Limb (tissue), 2 donors: ENCODE data around the gene PARD3.
"Not testable (repeated sequence)": the region's sequence is repeated elsewhere in the genome, so short reads cannot be mapped to it uniquely, and the experiment has no call there.

Source experiments
- DNase-seq, 2 donors: peaks; one replicate each; pipeline ENCODE4 v3.0.0-alpha.2; 2016; ENCODE audit errors: extremely low spot score in 2 of 2

Gene PARD3

GRCh38 chr10:34798654-34799053 lies 16.4 kb downstream of the PARD3 start:
- no peak for DNase-seq

GRCh38 chr10:34797155-34797554 lies 17.9 kb downstream of the PARD3 start:
- DNase-seq = no peak

DNA sequence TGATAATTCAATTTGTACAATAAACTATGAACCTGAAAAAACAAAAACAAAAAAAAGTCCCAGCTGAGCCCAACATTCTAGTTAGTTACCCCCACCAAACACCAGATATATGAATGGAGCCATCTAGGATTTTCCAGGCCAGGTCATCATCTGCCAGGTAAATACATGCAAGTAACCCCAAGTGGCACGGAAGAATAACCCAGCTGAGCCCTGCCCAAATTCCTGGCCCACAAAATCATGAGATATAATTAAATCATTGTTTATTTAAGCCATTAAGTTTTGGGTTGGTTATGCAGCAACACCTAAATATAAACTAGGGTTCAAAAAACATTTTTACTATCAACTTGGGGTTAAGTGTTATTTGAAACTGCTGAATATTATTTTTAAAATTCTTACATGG lies 19.0 kb downstream of the PARD3 start:
- DNase-seq = no peak

GRCh38 chr10:34795334-34795733 lies 19.8 kb downstream of the PARD3 start:
- no peak for DNase-seq

- no peak for DNase-seq
Observed at GRCh38 chr10:34794835-34795234, 20.3 kb downstream of the PARD3 start.

DNA sequence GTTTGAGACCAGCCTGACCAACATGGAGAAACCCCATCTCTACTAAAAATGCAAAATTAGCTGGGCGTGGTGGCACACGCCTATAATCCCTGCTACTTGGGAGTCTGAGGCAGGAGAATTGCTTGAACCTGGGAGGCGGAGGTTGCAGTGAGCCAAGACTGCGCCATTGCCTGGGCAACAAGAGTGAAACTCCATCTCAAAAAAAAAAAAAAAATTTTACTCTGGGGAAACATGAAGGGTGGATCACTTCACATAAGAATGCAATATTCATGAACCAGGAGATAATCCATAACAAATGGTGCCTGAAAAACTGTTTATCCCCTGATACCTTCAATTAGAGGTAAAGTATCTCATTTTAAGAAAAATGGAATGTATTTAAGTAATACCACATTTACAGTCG lies 21.5 kb downstream of the PARD3 start:
- DNase-seq = not testable (repeated sequence)

DNA sequence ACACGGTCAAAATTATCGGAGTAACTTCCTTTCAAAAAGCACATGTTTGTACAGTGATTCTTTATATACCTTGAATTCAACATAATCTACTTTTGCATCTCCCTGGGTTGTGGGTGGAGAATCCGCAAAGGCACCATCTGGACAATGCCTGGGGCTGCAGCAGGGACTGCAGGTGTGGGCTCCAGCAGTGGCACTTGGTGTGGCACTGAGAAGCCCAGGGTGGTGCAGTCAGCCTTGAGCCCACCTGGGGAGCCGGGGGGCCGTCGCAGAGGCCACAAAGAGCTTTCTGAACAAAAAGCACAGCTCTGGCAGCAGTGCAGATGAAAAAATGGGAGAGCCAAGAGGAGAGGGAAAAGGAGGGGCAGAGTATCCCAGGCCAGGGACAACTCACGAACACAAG lies 22.2 kb downstream of the PARD3 start:
- DNase-seq = no peak

- no peak for DNase-seq
Observed at GRCh38 chr10:34791947-34792346, 23.1 kb downstream of the PARD3 start.

GRCh38 chr10:34791228-34791627 lies 23.9 kb downstream of the PARD3 start:
- DNase-seq = no peak

DNA sequence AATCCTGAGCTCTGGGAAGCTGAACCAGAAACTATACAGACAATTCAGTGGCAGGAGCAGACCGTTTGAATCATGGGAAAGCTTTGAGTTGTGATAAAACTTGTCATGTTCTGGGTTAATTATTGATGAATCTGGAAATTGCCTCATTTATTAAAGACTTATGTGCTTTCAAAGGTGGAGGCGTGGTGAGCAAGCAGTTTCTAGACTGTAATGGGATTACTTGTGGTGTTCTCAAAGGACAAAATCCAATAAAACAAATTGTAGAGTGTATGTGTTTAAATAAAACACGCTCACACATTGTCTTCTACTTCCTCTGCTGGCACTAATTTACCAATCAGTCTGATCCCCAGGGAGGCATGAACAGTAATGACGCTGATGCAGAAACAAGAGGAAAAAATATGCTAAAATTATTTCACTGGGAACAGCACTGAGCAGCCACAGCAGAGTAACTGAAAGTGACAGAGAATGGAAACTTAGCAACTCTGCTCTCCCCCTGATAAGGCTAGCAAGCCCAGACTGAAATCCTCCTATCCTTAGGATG lies 25.1 kb downstream of the PARD3 start:
- DNase-seq = no peak

GRCh38 chr10:34786464-34786863 lies 28.6 kb downstream of the PARD3 start:
- peak in 1 of 2 donors; percentile 33 for DNase-seq

GRCh38 chr10:34781711-34782110 lies 33.4 kb downstream of the PARD3 start:
- DNase-seq = no peak

DNA sequence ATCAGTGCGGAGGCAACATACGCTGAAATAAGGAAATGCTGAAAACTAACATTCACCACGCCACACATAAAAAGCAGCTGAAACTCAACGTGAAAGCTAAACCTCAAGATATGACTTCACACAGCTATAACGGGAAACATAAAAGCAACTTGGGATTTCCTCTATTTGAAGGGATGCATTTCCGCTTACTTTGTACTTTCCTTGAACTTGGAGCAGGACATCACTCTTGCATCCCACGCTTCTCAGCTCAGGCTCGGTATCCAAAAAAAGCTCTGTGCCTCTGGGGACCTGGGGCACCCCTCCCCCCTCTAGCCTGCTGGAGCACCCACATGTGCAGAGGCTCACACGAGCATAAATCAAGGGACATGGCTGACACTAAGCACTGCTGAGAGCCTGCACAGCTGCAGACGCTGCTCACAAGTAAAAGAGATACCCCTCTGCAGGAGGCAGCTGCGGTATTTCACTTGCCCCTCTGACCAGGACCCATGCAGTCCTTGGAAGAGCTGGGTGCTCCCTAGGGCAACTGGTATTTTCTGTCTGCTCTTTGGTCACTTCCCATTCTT lies 34.2 kb downstream of the PARD3 start:
- peak; percentile 79 to 82 for DNase-seq

DNA sequence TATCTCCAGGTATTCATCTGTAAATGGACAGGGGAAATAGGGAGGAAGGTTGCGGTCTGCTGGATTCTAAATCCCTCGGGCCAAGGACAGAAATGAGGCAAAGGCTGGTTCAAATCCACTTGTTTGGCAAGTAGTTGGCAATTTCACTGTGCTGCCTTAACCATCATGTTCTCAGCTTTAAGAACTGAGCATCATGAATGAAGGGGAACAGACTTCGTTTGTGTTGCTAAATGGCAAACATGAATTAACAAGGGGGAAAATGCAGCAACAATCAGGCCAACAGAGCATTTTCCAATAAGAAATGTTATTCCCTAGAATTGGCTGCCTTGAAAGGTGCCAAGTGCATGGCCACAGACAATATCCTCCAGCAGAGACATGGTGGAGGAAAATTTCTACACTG lies 36.9 kb downstream of the PARD3 start:
- DNase-seq = no peak

- no peak for DNase-seq
Observed at GRCh38 chr10:34776090-34776690, 38.9 kb downstream of the PARD3 start.

DNA sequence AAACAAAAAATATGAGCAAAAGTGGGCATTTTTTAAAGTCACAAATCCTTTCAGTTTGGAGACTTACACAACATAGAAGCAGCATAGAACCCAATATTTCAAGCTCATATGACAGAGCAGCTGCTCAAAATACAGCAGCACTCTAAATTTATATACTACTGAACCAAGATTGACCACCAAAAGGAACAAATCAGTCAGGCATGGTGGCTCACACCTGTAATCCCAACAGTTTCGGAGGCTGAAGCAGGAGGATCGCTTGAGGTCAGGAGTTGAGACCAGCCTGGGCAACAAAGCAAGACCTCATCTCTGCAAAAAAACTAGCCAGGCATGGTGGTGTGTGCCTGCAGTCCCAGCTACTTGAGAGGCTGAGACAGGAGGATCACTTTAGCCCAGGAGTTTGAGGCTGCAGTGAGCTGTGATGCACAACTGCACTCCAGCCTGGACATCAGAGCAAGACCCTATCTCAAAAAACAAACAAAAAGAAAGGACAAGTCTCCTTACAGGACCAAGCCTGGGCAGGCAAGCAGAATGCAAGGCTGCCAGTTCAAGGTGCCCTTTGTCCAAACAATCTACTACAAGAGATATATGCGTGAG lies 40.0 kb downstream of the PARD3 start:
- DNase-seq = no peak

DNA sequence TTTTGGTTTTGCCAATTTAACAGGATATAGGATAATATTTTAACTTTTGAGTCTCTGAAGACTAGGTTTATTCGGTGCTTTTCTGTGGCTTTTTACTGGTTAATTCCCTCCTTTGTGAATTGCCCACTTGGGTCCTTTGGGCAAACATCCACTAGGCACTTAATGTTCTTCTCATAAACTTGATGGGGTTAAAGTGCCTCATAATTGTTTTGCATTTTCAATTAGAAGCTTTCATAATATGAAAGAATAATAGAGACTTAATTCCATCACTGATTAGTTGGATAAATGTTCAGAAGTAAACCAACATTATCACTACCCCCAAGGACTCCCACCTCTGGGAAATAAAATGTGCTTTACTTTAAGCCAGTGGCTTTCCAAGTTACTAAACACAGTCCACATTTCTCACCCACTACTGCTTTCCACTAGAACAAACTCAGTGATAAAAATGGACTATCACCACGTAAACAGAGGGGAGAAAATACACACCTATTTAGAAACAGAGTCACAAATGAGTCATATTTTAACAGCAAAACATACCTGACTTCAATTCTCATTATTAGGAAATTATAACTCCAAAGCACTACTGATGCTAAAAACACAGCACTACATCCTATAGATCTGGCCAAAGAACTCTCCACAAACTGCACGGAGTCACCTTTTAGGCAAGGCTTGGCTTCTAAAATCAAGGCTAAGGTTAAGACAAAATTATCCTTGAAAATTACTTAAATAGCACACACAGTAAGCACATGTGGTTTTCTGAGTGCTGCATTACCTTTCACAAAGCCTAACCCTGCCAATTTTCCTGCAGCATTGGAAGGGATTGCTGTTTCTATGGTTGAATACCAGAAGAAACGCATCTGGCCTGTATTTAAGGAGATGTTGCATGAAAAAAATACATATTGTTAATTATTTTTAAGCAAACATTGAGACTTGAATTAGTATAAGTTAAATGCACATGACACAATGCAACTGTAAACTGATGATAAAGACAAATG lies 41.2 kb downstream of the PARD3 start:
- DNase-seq = no peak

GRCh38 chr10:34771525-34771924 lies 43.6 kb downstream of the PARD3 start:
- no peak for DNase-seq

DNA sequence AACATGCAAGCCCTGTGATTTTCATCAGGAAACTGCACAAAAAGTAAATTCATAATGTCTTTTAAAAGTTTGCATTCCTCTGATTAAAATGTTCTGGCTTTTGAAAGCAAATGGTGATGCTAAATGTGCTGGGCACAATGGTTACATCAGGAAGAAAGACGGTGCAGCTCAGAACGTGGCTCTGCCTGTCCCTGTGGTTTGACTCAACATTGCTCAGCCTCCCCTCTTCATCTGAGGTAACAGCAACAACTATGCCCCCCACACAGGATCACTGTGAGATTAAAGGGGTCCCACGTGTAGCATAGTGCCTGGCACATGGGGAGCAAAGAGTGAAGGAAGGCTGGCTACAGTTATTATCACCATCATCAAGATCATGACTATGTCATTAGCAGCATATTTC lies 44.0 kb downstream of the PARD3 start:
- no peak for DNase-seq

DNA sequence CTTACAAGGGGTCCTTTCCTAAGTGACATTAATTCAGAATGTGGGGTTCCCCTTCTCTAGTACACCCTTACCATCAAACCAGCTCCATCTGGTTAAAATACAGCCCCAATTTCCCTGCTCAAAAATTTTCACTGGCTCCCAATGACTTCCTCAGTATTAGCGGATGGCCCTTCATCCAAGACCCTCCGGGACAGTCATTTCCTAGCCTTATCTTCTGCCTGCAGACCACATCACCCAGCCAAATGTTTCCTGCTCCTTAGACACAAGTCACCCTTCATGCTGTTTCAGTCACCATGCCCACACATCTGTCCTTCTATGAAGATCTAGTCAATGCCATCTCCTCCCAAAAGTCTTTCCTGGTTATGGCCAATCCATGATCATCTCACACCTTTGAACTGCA lies 45.2 kb downstream of the PARD3 start:
- DNase-seq = no peak

DNA sequence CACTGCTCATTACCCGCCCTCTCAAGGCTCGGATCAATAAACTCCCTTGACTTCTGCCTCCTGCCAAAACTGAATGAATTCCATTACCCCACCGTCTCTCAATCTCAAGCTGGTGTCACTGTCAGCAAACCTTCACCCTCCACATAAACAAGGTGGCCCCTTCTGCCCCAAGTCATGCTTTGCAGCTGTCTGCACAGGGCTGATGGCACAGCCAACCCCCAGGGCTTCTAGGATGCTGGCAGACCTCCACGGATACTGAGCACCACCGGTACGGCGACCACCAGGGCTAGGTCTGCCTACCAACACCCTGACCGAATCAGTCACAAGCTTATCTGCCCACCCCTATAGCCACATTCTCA lies 46.1 kb downstream of the PARD3 start:
- no peak for DNase-seq
